Endodermal cell (in vitro differentiated cells): Measurements from ENCODE around the gene SCFD1. TPM values are rescaled to one million over a fixed set of nuclear protein-coding genes. Genes with fewer than 3 reads are reported as not detected.

Experiments
- DNase-seq: peaks from one replicate; pipeline ENCODE4 v3.0.0-alpha.2; 2017
- H3K27ac ChIP-seq: 2 replicates; pipeline ENCODE4 v1.5.1; 2013; ENCODE audit warnings: mild to moderate bottlenecking, low read depth, low read length, moderate library complexity
- H3K27me3 ChIP-seq: 2 replicates; pipeline ENCODE4 v1.6.1; 2013; ENCODE audit warnings: mild to moderate bottlenecking, low read length, moderate library complexity; ENCODE audit not compliant: insufficient read depth, control insufficient read depth, poor library complexity, severe bottlenecking
- H3K36me3 ChIP-seq: 2 replicates; pipeline ENCODE4 v1.7.0; 2013; ENCODE audit warnings: mild to moderate bottlenecking, low read length, moderate library complexity; ENCODE audit not compliant: control insufficient read depth, insufficient read depth
- H3K4me1 ChIP-seq: one replicate; pipeline ENCODE4 v1.7.0; 2013; ENCODE audit warnings: low read length; ENCODE audit not compliant: control insufficient read depth, insufficient read depth
- H3K4me3 ChIP-seq: 2 replicates; pipeline ENCODE4 v1.5.1; 2013; ENCODE audit warnings: mild to moderate bottlenecking, low read length, moderate library complexity
- H3K9ac ChIP-seq: 2 replicates; pipeline ENCODE4 v1.6.1; 2013; ENCODE audit warnings: mild to moderate bottlenecking, low read length, moderate library complexity; ENCODE audit not compliant: poor library complexity, severe bottlenecking; ENCODE audit errors: extremely low read depth
- H3K9me3 ChIP-seq: 2 replicates; pipeline ENCODE4 v1.6.1; 2013; ENCODE audit warnings: mild to moderate bottlenecking, low read length, moderate library complexity; ENCODE audit not compliant: control insufficient read depth
- H3K27ac Mint-ChIP-seq: 2 replicates; pipeline ENCODE4 v1.8.0; 2020; ENCODE audit warnings: mixed read lengths
- H3K27me3 Mint-ChIP-seq: 2 replicates; pipeline ENCODE4 v1.8.0; 2021; ENCODE audit warnings: mild to moderate bottlenecking, mixed read lengths; ENCODE audit not compliant: insufficient read depth
- H3K36me3 Mint-ChIP-seq: 2 replicates; pipeline ENCODE4 v1.8.0; 2020; ENCODE audit warnings: low read depth, mixed read lengths
- H3K4me1 Mint-ChIP-seq: 2 replicates; pipeline ENCODE4 v1.8.0; 2020; ENCODE audit warnings: mixed read lengths
- H3K4me3 Mint-ChIP-seq: 2 replicates; pipeline ENCODE4 v1.8.0; 2020; ENCODE audit warnings: mild to moderate bottlenecking, moderate library complexity, mixed read lengths
- H3K9me3 Mint-ChIP-seq: 2 replicates; pipeline ENCODE4 v1.8.0; 2020; ENCODE audit warnings: mild to moderate bottlenecking, mixed read lengths
- WGBS, 2 experiments: methylation state at CpG; one replicate each; pipeline versions ENCODE4 v1.1.5 to v1.1.7; 2013; ENCODE audit warnings: missing lambda C conversion rate in 2 of 2, mixed read lengths in 1 of 2; ENCODE audit not compliant: insufficient coverage in 1 of 2, insufficient read length in 1 of 2; 5-methylcytosine and 5-hydroxymethylcytosine counted together
- total RNA-seq, 2 donors: library from RNA; stranded (reverse); fragmentation: NEBNext Ultra II Directional in 1 of 2; extraction: Animal tissue kit (Norgen Biotek cat#: 25700) in 1 of 2; gene quantifications; 2 replicates in 1 of 2; 3 replicates in 1 of 2; pipeline ENCODE4 v1.2.1, GENCODE V29; 2021
- TF ChIP-seq, protein P1 (sequence below): fragments of 200-600 bp; sonication (generic); conservative IDR thresholded peaks from 2 replicates; pipeline ENCODE4 v1.5.0; 2021; ENCODE audit warnings: antibody characterized with exemption, mild to moderate bottlenecking

Gene SCFD1
- total RNA-seq, 2 donors from 2014 or later, result 82.4 to 98.4 TPM

DNA sequence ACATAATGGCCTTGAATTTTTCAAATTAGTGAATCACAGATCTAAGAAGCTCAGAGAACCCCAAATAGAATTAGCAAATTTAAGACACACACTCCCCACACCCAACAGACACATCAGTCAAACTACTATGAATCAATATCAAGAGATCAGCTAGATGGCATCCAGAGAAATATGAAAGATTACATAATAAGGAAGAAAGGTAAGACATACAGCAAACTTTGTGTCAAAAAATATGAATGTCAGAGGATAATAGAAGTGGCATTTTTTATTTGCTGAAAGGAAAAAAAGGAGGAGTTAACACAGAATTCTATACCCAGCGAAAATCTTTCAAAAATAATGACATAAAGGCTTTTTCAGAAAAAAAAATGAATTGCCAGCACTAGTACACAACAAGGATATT, 141.8 kb downstream of the SCFD1 start:
- Histone ChIP-seq H3K9me3 (peaks cover 31% of the 10 kb centered on the region), H3K36me3 (no peaks in the 10 kb centered on the region), H3K27me3 (no peaks in the 10 kb centered on the region), H3K9ac (no peak overlapping the region), H3K27ac (no peak overlapping the region), H3K4me3 (no peak overlapping the region), H3K4me1 (no peaks in the 10 kb centered on the region)
- TF ChIP-seq, protein P1, sequence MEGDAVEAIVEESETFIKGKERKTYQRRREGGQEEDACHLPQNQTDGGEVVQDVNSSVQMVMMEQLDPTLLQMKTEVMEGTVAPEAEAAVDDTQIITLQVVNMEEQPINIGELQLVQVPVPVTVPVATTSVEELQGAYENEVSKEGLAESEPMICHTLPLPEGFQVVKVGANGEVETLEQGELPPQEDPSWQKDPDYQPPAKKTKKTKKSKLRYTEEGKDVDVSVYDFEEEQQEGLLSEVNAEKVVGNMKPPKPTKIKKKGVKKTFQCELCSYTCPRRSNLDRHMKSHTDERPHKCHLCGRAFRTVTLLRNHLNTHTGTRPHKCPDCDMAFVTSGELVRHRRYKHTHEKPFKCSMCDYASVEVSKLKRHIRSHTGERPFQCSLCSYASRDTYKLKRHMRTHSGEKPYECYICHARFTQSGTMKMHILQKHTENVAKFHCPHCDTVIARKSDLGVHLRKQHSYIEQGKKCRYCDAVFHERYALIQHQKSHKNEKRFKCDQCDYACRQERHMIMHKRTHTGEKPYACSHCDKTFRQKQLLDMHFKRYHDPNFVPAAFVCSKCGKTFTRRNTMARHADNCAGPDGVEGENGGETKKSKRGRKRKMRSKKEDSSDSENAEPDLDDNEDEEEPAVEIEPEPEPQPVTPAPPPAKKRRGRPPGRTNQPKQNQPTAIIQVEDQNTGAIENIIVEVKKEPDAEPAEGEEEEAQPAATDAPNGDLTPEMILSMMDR, result no peak
- H3K36me3 Mint-ChIP-seq, result peaks cover 2% of the 10 kb centered on the region
- no peak overlapping the region for H3K4me3 Mint-ChIP-seq
- H3K27me3 Mint-ChIP-seq, result no peaks in the 10 kb centered on the region
- no peaks in the 10 kb centered on the region for H3K4me1 Mint-ChIP-seq
- H3K27ac Mint-ChIP-seq, result no peak overlapping the region
- H3K9me3 Mint-ChIP-seq, result peaks cover 25% of the 10 kb centered on the region
- DNase-seq, result no peak
- WGBS, 2 experiments, result 67% methylated on average over 1 of the region's 1 CpG; no CpG with 5 or more reads in 1 of the 2 experiments

DNA sequence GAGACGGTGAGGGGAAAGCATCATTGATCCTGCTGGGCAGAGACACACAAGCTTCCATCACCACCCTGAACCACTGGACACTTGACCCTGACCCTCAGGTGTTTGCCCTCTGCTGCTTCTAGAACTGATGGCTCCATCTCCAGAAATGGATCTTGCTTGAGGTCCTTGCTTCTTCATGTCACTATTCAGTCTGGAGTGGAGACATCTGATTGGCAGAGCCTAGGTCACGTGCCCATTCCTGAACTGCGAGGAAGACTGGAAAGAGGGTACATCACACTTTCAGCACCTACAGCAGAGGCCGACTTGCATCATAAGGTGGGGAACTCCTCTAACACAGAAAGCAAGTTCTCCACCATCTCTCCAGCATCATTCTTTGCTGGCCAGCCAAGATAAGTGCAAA, 145.5 kb downstream of the SCFD1 start:
- TF ChIP-seq, protein P1, result no peak
- Histone ChIP-seq H3K27ac (no peak overlapping the region), H3K4me3 (no peak overlapping the region), H3K36me3 (no peaks in the 10 kb centered on the region), H3K4me1 (no peaks in the 10 kb centered on the region), H3K9ac (no peak overlapping the region), H3K27me3 (no peaks in the 10 kb centered on the region), H3K9me3 (peaks cover 25% of the 10 kb centered on the region)
- 81 to 90% methylated on average over 3 to 4 of the region's 4 CpGs for WGBS, 2 experiments
- Mint-ChIP-seq H3K9me3 (peaks cover 21% of the 10 kb centered on the region), H3K27me3 (no peaks in the 10 kb centered on the region), H3K36me3 (peaks cover 2% of the 10 kb centered on the region), H3K27ac (no peak overlapping the region), H3K4me3 (no peak overlapping the region), H3K4me1 (peaks cover 7% of the 10 kb centered on the region)
- no peak for DNase-seq

DNA sequence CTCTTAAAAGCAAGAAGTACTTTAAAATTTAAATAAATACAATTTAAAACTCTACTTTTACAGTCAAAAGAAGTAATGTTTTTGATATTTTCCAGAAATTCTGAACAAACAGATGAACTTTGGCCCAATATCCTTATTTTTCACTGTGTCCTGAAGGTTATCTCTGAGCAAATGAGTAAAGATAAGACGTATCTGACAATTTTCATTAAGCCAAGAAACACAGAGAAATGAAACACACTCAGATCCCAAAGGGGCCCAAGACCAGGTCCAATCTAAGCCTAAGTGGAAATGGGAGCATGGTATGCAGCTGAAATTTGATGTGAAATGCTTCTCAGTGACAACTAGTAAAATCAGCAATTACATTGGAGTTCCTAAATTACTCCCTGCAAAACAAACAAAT, 146.7 kb downstream of the SCFD1 start:
- 100% methylated on average over 1 of the region's 1 CpG; no CpG with 5 or more reads in 1 of the 2 experiments for WGBS, 2 experiments
- Histone ChIP-seq H3K36me3 (no peaks in the 10 kb centered on the region), H3K27me3 (no peaks in the 10 kb centered on the region), H3K27ac (no peak overlapping the region), H3K9ac (no peak overlapping the region), H3K4me3 (no peak overlapping the region), H3K9me3 (peaks cover 14% of the 10 kb centered on the region), H3K4me1 (no peaks in the 10 kb centered on the region)
- TF ChIP-seq, protein P1, result no peak
- H3K27ac Mint-ChIP-seq, result no peak overlapping the region
- DNase-seq, result no peak
- H3K27me3 Mint-ChIP-seq, result no peaks in the 10 kb centered on the region
- H3K9me3 Mint-ChIP-seq, result peaks cover 10% of the 10 kb centered on the region
- no peak overlapping the region for H3K4me3 Mint-ChIP-seq
- H3K36me3 Mint-ChIP-seq, result no peaks in the 10 kb centered on the region
- H3K4me1 Mint-ChIP-seq, result peaks cover 7% of the 10 kb centered on the region
